ENCODE results near the gene KRT15.

- TF ChIP-seq CTCF (IDR thresholded peaks at IDR 0.05) (no peak), POLR2A (IDR thresholded peaks at IDR 0.05) (no peak)
These were observed 19.9 kb upstream of the KRT15 start for GRCh38 chr17:41538565-41538991.
